ENCODE measurements around the gene SSNA1.

SSNA1 gene, protein sequence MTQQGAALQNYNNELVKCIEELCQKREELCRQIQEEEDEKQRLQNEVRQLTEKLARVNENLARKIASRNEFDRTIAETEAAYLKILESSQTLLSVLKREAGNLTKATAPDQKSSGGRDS

DNA sequence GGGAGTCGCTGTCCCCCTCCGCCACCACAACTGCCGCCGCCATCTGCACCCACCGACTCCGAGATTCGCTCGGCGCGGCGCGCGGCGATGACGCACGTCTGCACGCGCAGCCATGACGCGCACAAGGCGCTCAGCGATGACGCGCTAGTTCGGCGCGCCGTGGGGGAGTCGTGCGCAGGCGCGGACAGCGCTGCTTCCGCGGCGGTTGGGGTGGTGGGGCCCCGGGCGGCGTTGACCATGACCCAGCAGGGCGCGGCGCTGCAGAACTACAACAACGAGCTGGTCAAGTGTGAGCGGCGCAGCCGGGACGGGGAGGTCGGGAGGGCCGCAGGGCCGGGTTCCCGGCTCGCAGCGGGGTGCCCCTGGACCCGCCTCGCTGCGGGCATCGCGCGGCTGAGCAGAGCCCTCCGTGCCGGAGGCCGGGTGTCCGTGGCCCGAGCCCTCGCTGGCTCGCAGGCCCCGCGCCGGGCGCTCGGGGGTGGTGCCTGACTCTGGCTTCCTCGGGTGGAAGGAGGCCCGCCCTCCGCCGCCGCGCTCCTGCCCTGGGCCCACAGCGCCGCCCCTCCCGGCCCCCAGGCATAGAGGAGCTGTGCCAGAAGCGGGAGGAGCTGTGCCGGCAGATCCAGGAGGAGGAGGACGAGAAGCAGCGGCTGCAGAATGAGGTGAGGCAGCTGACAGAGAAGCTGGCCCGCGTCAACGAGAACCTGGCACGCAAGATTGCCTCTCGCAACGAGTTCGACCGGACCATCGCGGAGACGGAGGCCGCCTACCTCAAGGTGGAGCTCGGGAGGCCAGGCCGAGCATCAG, at the start of gene SSNA1, which contains the start of gene ANAPC2:
Gene SSNA1 (plus strand): TSS at position 187 of the 807 bp plus-strand sequence. CDS start 51 bp downstream, at position 238.
Gene ANAPC2 (minus strand): TSS at position 71 of the 807 bp plus-strand sequence. CDS start 28 bp downstream, at position 43.
- peak; percentile 80 to 95 (median 90) for DNase-seq

DNA sequence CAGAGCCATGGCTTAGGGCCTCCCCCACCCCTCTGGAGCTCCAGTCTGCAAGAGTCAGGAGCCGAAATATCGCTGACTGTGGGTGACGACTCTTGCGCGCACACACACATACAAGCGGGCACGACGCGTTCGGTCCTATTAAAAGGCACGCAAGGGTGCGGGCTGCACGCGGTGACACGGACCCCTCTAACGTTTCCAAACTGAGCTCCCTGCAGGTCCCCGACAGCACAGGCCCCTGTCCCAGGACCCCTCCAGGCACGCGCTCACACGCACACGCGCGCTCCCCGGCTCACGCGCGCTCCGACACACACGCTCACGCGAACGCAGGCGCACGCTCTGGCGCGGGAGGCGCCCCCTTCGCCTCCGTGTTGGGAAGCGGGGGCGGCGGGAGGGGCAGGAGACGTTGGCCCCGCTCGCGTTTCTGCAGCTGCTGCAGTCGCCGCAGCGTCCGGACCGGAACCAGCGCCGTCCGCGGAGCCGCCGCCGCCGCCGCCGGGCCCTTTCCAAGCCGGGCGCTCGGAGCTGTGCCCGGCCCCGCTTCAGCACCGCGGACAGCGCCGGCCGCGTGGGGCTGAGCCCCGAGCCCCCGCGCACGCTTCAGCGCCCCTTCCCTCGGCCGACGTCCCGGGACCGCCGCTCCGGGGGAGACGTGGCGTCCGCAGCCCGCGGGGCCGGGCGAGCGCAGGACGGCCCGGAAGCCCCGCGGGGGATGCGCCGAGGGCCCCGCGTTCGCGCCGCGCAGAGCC, 49.6 kb upstream of the SSNA1 start, which contains the start of gene GRIN1:
Gene GRIN1 (plus strand): TSS at position 433 of the 746 bp plus-strand sequence. CDS start 333 bp downstream, outside the sequence.
- peak in 4 of 6 experiments; percentile 18 to 43 (median 33) for DNase-seq

DNA sequence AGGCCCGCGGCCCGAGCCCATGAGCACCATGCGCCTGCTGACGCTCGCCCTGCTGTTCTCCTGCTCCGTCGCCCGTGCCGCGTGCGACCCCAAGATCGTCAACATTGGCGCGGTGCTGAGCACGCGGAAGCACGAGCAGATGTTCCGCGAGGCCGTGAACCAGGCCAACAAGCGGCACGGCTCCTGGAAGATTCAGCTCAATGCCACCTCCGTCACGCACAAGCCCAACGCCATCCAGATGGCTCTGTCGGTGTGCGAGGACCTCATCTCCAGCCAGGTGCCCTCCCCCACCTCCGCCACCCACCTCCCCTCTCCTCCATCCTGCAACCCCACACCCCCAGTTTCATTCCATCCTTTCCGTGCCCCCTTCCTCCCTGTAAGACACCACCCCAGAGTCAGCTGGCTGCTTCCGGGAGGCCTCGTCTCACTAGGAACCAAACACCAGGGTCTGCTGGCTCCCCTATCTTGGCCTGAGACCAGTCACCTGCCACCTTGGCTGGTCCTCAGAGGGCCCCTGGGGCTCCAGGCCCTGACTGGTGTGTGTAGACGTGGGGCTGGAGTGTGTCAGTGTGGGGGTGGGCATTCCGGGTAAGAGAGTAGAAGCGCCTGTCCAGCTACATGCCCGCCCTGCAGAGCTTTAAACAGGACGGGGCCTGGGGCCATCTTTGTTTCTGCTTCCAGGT, 48.9 kb upstream of the SSNA1 start:
- DNase-seq: no peak

DNA sequence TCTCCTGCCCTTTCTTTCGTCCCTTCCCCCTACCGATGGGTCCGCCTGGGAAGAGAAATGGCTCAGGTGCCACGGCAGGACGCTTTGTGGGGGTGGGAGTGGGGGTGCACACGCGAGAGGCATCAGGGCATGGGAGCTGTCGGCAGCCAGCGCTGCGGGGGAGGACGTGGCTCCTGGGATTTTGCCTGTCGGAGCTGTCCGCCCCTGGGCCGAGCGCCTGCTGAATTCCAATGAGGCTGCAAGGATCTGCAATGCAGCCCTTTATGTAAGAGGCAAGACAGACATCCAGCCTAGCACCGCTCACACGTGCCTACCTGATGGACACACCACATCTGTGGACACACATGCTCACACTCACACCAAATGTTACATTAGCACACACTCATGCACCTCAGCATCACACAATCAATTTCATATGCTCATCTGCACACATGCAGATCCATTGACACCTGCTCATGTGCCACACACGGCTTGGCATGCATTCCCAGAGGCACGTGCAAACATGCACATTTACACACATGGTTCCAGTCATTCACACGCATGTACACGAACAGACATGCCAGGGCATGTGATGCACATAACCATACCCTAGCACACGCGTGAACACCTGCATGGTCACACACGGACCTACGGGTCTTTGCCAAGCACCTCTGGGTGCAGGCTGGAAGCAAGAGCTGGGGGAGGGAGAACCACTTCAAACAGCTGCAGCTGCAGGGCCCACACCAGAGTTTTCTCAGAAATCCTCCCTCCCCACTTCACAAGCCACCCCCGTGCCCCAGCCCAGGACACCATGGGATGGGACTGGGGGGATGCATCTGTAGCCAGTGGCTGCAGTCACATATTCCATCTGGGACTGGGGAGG, 48.1 kb upstream of the SSNA1 start:
- DNase-seq: no peak

DNA sequence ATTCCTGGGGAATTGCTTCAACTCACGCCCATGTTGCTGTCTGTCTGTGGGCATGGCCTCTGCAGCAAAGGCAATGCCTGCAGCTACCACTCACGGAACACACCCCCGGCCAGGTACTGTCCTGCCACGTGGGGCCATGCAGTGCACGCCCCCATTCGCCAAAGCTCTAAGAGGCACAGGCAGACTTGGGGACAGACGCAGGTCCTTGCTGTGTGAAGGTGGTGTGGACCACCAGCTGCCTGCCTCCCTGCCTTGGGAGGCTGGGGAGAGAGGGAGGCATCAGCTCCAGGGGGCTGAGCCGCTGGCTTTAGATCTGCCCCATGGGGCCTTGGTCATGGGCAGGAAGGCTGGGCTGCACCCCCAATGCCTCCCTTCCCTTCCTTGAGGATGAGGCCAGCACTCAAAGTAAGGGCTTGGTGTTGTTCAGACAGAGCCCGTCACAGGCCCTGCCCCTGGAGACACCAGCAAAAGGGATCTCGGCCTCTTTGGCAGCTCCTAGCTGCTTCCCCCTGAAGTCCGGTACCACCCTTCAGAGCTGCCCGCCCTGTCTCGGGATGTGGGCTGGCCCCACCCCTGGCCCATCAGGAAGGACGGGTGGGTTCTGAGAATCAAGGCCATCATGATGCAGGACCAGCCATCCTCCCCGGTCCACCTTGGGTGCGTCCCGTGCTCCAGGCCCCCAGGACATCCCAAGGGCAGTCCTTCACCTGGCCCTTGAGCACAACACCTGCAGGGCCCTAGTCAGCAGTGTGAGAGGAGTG, 47.2 kb upstream of the SSNA1 start:
- no peak for DNase-seq

DNA sequence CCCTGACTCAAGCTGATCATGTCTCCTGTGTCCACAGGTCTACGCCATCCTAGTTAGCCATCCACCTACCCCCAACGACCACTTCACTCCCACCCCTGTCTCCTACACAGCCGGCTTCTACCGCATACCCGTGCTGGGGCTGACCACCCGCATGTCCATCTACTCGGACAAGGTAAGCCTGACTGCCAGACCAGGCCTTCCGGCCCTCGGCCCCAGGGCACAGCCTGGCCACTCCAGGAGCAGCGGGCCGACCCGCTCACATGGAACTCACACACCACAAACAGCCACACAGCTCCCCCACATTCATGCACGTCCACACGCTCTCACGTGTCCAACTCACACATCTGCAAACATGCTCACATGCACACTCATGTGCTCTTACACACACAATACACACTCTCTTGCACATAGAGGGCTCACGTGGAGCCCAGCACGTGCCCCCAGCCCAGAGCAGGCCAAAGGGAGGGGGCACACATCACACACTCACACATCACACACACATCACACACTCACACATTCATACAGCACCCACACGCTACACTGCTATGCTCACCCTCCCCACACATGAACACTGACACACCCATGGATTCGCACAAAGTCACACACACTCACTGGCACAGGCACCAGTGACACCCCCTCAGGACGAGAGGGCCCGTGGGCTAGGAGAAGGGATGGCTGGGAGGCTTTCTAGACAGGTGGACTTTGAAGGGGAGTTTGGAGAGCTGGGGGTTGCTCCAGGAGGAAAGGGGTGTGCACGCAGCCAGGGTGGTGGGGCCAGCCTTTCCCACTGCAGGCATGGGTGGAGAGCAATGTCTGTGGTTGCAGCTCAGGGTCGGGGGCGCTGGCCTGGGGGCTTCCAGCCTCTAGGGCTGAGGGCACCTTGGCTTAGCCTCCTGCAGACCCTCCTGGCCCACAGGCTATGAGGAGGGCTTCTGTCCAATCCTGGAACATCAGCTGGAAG, 46.2 kb upstream of the SSNA1 start:
- no peak for DNase-seq

DNA sequence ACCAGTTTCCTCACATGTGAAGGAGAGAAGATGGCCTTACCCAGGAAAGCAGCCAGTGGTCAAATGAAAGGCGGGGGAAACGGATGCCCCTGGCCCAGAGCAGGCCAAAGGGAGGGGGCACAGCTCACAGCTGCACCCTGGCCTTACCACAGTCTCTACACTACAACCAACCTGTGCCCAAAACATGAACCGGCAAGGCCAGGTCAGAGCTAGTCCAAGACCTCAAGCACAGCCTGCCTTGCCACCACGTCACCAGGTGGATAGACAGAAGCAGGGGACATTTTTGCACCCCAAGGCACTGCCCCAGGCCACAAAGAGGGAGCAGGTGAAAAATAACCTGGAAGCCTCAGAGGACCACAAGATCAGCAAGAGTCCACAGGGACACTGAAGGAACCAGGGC, 45.0 kb upstream of the SSNA1 start:
- no peak for DNase-seq

DNA sequence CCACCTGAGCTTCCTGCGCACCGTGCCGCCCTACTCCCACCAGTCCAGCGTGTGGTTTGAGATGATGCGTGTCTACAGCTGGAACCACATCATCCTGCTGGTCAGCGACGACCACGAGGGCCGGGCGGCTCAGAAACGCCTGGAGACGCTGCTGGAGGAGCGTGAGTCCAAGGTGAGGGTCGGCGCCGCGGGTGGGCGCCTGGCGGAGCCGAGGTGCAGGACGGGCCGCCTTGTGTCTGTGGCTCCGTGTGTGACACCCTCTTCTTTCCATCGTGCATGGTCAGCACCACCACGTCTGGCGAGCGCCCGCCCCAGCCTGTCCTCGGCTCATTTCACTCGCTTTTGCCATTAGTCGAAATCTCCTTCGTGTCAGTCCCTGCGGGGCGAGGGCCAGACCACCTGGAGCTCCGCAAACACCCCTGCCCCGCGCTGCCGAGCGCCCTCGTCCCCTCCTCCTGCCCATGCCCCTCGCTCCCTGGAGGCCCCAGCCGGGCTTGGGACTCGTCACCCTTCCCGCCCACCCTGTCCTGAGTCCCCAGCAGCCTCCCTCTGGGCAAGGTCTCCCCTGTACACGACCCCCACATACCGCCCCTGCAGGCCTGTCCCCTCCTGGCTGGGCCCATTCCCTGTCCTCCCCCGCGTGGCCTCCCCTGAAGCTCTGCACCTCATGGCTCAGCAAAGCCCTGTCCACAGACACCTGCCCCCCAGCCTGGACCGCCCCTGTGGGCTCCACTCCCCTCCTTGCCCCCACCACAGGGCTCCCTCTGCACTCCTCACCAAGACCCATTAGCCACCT, 42.5 kb upstream of the SSNA1 start:
- no peak for DNase-seq

DNA sequence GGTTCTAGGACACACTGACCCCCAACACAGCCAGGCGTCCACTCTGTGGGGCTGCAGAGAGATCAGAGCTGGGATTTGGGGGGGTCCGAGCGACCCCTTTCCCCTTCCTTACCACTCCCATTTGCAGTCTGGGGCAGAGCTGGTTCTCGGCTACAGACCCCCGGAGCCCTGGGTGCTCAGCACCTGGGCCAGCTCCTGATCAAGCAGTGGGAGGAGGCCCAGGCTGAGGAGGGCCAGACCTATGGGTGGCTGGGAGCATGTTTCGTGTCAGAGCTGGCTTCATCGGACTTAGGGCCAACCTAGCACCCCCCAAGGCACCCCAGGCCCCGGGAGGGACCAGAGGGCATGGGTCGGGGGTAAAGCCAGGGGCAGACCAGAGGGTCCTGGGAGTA, 42.0 kb upstream of the SSNA1 start:
- no peak for DNase-seq

DNA sequence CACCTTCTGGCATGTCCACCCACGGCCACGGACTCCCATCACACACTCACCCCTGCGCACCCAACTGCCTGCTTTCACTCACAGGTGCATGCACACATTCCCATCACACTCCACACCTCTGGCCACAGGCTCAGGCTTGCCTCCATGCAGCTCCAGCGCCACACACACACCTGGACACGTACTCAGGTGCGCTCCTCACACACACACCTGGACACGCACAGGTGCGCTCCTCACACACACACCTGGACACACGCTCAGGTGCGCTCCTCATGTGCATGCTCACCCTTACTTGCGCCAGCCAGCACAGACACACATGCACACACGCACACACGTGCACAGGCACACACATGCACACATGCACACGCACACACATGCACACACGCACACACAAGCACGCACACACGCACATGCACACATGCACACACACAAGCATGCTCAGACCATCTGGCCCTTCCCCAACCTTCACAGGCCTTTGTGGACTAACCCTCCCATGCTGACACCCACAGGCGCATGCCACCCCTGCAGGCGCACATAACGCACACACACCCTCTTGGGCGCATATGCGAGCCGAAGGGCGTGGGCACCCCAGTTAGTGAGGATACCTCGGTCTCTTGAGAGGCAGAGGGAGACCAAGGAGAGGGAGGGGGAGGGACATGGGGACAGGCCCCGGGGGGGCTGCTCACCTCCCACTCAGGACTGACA, 41.2 kb upstream of the SSNA1 start:
- DNase-seq: no peak

DNA sequence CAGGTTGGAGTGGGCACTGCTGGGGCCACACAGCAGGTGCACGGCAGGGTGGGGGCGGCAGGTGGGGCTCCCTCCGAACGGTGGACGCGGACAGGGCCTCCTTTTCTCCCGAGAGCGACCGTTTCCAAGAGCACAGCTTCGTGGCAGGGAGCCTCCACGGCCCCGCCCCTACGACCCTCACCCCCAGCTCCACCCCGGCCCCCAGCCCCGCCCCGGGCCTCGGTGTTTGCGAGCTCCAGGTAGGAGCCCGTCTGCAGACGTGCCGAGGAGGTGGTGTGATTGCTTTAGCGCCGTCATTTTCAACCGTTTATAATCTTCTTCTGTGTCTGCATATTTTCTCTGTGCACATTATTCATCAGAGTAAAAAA, 40.7 kb upstream of the SSNA1 start:
- no peak for DNase-seq

DNA sequence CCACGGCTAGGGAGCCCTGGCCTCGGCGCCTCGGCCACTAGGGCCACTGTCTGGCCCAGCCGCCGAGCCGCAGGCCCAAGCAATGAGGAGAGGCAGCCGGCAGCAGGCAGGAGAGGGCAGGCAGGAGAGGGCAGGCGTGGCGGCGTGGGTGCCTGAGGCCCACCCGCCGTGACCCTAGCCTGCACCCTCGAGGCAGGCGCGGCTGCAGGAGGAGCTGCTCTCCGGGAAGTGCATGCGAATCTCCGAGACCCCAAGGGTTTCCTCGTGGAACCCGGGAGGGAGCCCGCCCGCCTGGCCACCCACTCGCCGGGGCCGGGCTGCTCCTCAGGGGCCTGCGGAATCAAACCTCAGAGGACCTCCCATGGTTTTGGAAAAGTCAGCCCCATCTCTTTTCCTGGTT, 40.2 kb upstream of the SSNA1 start:
- no peak for DNase-seq

DNA sequence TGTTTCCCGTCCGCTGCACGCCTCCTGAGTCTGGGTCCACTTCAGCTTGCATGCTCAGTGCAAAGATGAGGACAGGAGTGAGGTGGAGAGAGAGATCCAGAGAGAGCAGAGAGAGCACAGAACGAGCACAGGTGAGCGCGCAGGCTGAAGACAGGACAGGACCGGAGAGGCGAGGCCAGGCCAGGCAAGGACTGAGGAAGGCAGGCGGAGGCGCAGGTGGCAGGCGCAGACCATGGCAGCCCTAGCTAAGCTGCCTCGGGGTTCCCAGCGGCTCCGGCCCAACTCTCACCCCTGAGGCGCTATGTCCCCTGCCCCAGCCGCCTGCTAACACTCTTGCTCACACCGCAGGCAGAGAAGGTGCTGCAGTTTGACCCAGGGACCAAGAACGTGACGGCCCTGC, 39.8 kb upstream of the SSNA1 start:
- DNase-seq: no peak

DNA sequence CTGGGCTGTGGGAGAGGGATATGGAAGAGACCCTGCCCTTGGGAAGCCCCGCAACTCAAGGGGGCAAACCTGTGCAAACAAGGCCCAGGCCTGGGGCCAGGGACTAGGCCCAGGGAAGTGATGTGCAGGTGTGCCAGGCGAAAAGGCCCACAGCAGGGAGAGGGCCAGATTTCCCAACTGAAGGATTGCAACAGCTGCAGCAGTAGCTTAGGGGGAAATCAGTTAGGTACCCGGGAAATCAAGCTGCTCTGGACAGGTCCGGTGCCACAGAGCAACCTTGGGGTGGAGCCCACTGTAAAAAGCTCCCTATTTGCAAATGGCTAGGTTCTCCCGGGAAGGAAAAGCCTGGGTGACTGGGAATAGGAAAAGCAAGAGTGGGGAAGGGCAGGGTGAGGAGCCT, 39.1 kb upstream of the SSNA1 start:
- no peak for DNase-seq

DNA sequence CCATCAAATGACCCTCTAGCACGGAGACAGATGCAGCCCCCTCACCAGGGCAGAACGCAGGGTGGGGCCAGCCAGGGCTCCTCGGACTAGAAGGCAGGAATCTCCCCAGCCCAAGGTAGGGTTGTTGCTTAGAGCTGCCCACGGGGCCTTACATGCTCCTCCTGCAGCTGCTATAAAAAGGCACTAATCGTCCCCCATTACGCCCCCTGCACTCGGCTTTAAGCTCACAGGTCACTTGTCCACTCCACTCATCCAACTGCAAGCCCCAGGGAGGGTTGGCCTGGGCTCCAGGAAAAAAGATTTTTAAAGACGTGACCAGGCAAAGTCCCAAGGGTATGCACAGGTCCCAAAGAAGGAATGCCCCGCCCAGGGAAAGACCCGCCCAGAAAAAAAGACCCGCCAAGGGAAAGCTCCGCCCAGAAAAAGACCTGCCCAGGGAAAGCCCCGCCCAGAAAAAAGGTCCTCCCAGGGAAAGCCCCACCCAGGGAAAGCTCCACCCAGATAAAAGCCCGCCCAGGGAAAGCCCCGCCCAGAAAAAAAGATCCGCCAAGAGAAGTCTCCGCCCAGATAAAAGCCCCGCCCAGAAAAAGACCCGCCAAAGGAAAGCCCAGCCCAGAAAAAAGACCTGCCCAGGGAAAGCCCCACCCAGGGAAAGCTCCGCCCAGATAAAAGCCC, 38.4 kb upstream of the SSNA1 start:
- no peak for DNase-seq

DNA sequence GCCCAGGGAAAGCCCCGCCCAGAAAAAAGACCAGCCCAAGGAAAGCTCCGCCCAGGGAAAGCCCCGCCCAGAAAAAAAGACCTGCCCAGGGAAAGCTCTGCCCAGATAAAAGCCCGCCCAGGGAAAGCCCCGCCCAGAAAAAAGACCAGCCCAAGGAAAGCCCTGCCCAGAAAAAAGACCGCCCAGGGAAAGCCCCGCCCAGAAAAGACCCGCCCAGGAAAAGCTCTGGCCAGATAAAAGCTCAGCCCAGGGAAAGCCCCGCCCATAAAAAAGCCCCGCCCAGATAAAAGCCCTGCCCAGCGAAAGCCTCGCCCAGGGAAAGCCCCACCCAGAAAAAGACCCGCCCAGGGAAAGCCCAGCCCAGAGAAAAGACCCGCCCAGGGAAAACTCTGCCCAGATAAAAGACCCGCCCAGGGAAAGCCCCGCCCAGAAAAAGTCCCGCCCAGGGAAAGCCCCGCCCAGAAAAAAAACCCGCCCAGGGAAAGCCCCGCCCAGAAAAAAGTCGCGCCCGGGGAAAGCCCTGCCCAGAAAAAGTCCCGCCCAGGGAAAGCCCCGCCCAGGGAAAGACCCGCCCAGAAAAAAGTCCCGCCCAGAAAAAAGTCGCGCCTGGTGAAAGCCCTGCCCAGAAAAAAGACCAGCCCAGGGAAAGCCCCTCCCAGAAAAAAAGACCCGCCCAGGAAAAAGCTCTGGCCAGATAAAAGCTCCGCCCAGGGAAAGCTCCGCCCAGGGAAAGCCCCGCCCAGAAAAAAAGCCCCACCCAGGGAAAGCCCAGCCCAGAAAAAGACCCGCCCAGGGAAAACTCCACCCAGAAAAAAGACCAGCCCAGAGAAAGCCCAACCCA, 37.6 kb upstream of the SSNA1 start:
- DNase-seq: peak in 3 of 6 experiments; percentile 28 to 40 (median 35)

DNA sequence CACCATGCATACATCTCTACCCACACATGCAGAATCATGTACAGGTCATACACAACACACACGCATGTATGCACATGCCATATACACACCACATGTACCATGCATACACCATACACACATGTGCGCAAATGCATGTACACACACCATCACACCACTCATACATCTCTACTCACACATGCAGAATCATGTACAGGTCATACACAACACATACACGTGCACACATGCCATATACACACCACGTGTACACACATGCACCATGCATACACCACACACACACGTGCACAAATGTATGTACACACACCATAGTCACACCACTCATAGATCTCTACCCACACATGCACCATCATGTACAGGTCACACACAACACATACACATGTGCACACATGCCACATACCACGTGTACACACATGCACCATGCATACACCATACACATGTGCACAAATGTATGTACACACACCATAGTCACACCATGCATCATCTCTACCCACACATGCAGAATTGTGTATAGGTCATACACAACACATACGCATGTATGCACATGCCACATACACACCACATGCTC, 35.6 kb upstream of the SSNA1 start:
- DNase-seq: no peak

Measured in stimulated activated naive CD4-positive, alpha-beta T cell (primary cell).